BE2C (cell line): ENCODE results near the gene PHACTR3.

Experiments
- DNase-seq: peaks from one replicate; pipeline ENCODE4 v3.0.0-alpha.2; 2020
- H3K27me3 ChIP-seq: fragments of 250-450 bp; sonication (Bioruptor Pico); 2 replicates; pipeline ENCODE4 v1.5.1; 2020; ENCODE audit warnings: mild to moderate bottlenecking
- H3K36me3 ChIP-seq: fragments of 250-450 bp; sonication (Bioruptor Pico); 2 replicates; pipeline ENCODE4 v1.5.1; 2020; ENCODE audit warnings: mild to moderate bottlenecking
- H3K4me1 ChIP-seq: fragments of 250-450 bp; sonication (Bioruptor Pico); 2 replicates; pipeline ENCODE4 v1.5.1; 2020
- H3K4me3 ChIP-seq: 2 replicates; pipeline ENCODE4 v1.5.1; 2011; ENCODE audit warnings: low read depth, low read length
- H3K9me3 ChIP-seq: fragments of 250-450 bp; sonication (Bioruptor Pico); 2 replicates; pipeline ENCODE4 v1.5.1; 2020
- CTCF ChIP-seq: IDR thresholded peaks from 2 replicates; pipeline ENCODE4 v1.5.1; 2012; ENCODE audit warnings: mild to moderate bottlenecking, low read depth, low read length

PHACTR3 gene

DNA sequence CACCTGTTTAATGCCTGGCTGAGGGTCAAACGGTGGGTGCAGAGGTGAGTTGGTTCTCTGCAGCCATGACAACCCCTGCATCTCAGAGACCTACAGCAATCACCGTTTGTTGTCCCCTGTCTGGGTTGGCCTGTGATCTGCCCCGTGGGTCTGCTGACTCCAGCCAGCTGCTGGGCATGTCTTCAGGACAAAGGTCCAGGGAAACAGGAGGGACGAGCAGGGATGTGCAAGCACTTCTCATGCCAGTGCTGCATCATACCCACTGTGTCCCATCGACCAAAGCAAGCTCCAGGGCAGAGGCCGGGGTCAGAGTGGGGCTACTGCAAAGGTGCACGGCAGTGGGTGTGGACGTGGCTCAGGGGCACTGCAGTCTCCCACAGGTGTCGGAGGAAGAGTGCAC, 150.2 kb downstream of the PHACTR3 start:
- H3K27me3 ChIP-seq: peaks cover 18% of the 10 kb centered on the region
- no peak for DNase-seq
- H3K9me3 ChIP-seq: no peaks in the 10 kb centered on the region
- H3K36me3 ChIP-seq: no peaks in the 10 kb centered on the region
- no peak overlapping the region for H3K4me3 ChIP-seq
- H3K4me1 ChIP-seq: no peaks in the 10 kb centered on the region
- no peak for TF ChIP-seq CTCF

DNA sequence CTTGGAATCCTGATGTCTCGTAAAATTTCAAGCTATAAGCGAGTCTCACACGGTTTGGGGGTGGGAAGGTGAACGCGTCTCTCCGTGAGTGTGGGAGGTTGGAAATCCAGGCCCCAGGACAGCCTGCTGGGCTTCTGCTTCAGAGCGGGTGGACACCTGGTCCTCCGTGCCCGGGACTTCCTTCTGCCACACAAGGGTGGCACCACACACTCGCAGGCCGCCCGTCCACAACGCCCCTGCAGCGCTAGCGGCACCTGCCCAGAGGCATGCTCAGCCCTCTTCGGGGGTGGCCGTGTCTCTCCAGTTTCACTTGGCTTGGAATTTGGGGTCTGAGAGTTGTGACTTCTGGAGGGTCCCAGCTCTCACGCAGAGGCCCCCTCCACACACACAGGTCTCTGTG, 151.9 kb downstream of the PHACTR3 start:
- Histone ChIP-seq H3K36me3 (no peaks in the 10 kb centered on the region), H3K9me3 (no peaks in the 10 kb centered on the region)
- no peak for TF ChIP-seq CTCF

DNA sequence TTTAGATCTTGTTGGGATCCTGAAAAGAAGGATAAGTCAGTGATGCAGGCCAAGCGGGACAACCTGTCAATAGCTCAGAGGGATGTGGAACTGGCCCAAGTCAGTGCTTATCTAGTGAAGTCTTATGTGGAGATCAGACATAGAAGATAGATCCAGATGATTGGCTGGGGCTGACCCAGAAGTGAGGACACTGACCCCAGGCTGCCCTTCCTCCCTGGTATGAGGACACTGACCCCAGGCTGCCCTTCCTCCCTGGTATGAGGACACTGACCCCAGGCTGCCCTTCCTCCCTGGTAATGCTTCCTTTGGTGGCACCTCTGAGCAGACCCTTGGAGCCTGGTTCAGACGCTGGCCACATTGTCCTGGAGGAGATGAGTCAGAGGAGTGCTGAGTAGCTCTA, 159.7 kb downstream of the PHACTR3 start:
- Histone ChIP-seq H3K36me3 (no peaks in the 10 kb centered on the region), H3K27me3 (no peaks in the 10 kb centered on the region), H3K4me3 (no peak overlapping the region), H3K4me1 (no peaks in the 10 kb centered on the region), H3K9me3 (no peaks in the 10 kb centered on the region)
- DNase-seq: no peak
- no peak for TF ChIP-seq CTCF

More for the DNA sequence above, 151.9 kb downstream of the PHACTR3 start:
- Histone ChIP-seq H3K4me1 (no peaks in the 10 kb centered on the region), H3K27me3 (peaks cover 13% of the 10 kb centered on the region), H3K4me3 (no peak overlapping the region)
- DNase-seq: no peak

GRCh38 chr20:59765599-59766177, 161.3 kb downstream of the PHACTR3 start:
- no peaks in the 10 kb centered on the region for H3K36me3 ChIP-seq
- no peak for TF ChIP-seq CTCF
- H3K4me3 ChIP-seq: no peak overlapping the region
- H3K9me3 ChIP-seq: no peaks in the 10 kb centered on the region; the same call in 1 of the 2 replicates
- DNase-seq: no peak
- H3K27me3 ChIP-seq: no peaks in the 10 kb centered on the region
- no peaks in the 10 kb centered on the region for H3K4me1 ChIP-seq

GRCh38 chr20:59767656-59768055, 163.3 kb downstream of the PHACTR3 start:
- Histone ChIP-seq H3K4me3 (no peak overlapping the region), H3K27me3 (no peaks in the 10 kb centered on the region), H3K36me3 (no peaks in the 10 kb centered on the region), H3K9me3 (no peaks in the 10 kb centered on the region; the same call in 1 of the 2 replicates), H3K4me1 (no peaks in the 10 kb centered on the region)
- DNase-seq: no peak
- no peak for TF ChIP-seq CTCF

- Histone ChIP-seq H3K36me3 (no peaks in the 10 kb centered on the region), H3K4me1 (no peaks in the 10 kb centered on the region), H3K4me3 (no peak overlapping the region), H3K9me3 (no peaks in the 10 kb centered on the region; the same call in 1 of the 2 replicates), H3K27me3 (no peaks in the 10 kb centered on the region)
- DNase-seq: no peak
- TF ChIP-seq CTCF: no peak; the same call in 1 of the 2 replicates
Observed at GRCh38 chr20:59770270-59770669, 165.9 kb downstream of the PHACTR3 start.
